ELF-1 (cell line): Measurements from ENCODE around the gene FMC1.

ENCODE experiments used
- DNase-seq: peaks from one replicate; pipeline ENCODE4 v3.0.0-alpha.2; 2016; ENCODE audit warnings: low read depth, low spot score

The FMC1 gene

GRCh38 chr7:139374246-139374645 lies 33.1 kb downstream of the FMC1 start:
- no peak for DNase-seq

GRCh38 chr7:139382439-139382838 lies 41.3 kb downstream of the FMC1 start:
- DNase-seq = no peak

DNA sequence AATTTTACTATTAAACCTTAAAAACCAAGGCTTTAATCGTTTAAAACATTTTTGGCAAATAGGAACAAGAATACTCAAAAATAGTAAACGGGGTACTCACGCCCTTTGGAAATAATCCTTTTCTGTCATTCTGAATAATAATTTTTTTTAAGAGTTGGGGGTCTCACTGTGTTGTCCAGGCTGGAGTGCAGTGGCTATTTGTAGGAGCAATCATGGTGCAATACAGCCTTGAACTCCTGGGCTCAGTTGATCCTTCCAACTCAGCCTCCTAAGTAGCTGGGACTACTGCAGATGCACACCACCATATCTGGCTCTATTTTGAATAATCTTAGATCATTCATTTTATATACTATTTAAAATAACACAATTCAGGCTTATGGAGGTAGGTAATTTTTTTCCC lies 43.5 kb downstream of the FMC1 start:
- DNase-seq = no peak

DNA sequence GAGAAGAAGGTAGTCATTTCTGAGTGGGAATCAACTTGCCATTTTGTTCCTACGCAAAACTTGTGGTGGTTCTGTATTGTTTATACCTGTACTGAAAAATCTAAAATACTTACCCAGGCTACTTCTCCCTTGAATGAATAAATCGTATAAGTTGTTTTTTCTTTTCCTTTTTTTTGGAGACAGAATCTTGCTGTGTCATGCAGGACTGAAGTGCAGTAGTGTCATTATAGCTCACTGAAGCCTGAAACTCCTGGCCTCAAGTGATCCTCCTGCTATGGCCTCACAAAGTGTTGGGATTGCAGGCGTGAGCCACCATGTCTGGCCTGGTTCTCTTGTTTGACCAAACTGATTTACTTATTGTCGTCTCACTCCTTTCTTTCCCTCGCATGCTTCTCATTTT lies 46.5 kb downstream of the FMC1 start:
- no peak for DNase-seq

DNA sequence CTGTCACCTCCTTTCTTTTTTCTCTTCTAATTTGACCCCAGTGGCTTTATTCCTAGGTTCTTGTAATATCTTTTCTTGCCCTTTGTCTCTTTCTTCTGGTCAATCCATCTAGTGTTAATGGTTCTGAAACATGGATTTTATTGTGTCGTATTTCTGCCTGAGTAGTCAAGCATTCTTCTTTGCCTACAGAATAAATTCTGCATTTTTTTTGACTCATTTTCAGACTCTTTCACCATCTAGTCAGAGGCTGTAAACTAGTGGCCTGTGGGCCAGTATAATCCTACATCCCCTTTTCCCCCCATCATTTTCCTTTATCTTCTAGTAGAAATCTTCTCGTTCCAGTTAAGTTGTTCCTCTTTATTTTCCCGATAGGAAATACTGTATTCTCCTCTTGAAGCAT lies 48.0 kb downstream of the FMC1 start:
- DNase-seq = no peak

GRCh38 chr7:139389774-139390173 lies 48.6 kb downstream of the FMC1 start:
- no peak for DNase-seq

DNA sequence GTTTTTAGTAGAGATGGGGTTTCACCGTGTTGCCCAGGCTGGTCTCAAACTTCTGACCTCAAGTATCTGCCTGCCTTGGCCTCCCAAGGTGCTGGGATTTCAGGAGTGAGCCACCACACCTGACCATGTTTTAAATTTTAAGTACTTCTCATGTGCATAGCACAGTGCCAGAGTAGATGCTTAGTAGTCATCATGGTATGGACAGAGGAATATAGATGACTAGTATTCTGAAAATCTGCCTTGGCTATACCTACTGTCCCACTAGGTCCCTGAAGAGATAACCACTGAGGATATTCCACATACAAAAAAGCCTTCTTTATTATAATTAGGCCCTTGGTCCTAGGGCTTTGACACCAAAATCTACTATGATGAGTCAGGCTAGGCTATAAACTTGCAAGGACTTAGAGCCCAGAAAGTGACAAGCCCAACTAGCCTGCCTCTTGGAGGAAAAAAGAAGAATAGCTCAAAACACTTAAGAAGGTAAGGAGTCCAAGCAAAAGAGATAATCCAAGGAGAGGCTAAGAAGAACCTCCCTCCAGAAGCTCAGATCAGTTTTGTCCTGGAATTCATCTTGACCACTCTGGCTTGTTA lies 52.6 kb downstream of the FMC1 start:
- DNase-seq = no peak

- no peak for DNase-seq
These were observed 53.4 kb downstream of the FMC1 start for GRCh38 chr7:139394540-139394939.
